ENCODE measurements around the gene ALKAL2.

DNA sequence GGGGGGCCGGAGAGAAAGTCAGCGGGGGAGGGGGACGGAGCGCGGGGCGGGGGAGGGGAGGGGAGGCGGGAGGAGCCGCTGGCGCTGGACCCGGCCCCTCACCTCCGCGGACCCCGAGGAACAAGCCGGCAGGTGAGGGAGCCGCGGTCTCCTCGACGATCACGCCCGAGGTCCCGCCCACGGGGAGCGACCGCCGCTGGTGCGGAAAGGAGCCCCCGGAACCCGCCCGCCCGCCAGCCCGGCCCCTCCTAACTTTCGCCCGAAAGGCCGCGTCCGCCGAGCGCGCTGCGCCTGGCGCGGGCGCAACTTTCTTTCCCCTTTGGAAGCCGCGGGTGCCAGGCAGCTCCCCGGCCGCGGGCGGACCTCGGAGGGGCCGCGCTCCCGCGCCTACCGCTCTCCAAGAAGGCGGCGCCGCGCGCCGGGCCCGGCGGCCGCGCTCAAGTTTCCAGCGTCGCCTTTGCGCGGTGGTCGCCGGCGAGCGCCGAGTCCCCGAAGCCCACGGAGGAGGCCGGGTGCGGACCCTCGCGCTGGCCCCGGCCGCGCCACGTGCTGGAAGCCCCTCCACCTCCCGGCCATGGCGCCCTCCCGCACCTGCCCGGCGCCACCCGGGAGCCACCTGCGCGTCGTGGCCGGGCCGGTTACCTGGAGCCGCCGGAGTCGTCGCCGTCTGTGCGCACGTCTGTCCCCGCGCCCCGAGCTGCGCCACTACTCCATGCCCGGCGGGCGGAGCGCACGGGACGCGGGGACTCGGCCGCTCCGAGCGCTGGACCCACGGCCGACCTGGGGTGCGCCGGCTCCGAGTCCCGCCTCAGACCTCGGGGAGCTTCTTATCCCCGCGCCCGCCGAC is at the start of gene ALKAL2:
- TF ChIP-seq USF1 (CRISPR knock-in tag; IDR thresholded peaks at IDR 0.05) (no peak), HIVEP1 (CRISPR knock-in tag; IDR thresholded peaks at IDR 0.05) (no peak), PHTF2 (CRISPR knock-in tag; IDR thresholded peaks at IDR 0.05) (no peak), SP1 (CRISPR knock-in tag; IDR thresholded peaks at IDR 0.05) (no peak), SRF (CRISPR knock-in tag; IDR thresholded peaks at IDR 0.05) (no peak)
- TF ChIP-seq, protein P1, sequence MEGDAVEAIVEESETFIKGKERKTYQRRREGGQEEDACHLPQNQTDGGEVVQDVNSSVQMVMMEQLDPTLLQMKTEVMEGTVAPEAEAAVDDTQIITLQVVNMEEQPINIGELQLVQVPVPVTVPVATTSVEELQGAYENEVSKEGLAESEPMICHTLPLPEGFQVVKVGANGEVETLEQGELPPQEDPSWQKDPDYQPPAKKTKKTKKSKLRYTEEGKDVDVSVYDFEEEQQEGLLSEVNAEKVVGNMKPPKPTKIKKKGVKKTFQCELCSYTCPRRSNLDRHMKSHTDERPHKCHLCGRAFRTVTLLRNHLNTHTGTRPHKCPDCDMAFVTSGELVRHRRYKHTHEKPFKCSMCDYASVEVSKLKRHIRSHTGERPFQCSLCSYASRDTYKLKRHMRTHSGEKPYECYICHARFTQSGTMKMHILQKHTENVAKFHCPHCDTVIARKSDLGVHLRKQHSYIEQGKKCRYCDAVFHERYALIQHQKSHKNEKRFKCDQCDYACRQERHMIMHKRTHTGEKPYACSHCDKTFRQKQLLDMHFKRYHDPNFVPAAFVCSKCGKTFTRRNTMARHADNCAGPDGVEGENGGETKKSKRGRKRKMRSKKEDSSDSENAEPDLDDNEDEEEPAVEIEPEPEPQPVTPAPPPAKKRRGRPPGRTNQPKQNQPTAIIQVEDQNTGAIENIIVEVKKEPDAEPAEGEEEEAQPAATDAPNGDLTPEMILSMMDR (IDR thresholded peaks at IDR 0.05 in 2 of 3, conservative IDR thresholded peaks at IDR 0.05 in 1 of 3; ENCODE audit: insufficient read depth in 2 of 3, low read depth in 1 of 3, low read length in 3 of 3) = no peak
